Heart left ventricle (tissue), 13 donors: ENCODE results near the gene RAB6B.

Experiments
- CTCF ChIP-seq, 12 donors: fragments of 200-600 bp; sonication (generic) in 4 of 12; IDR thresholded peaks; one replicate each; pipeline versions ENCODE4 v1.5.0 to v1.8.0; 2018 to 2022; ENCODE audit warnings: antibody characterized with exemption in 12 of 12, mild to moderate bottlenecking in 5 of 12
- POLR2A ChIP-seq, 2 donors: fragments of 450-650 bp; IDR thresholded peaks; one replicate each; pipeline ENCODE4 v1.6.1; 2017; ENCODE audit warnings: antibody characterized with exemption in 2 of 2, mild to moderate bottlenecking in 2 of 2, moderate library complexity in 2 of 2
- donor health status: ischemic (EF 13 %, LVEDD 7.1; RV severe dilation, severe dysfunction).
- donor health status: DM: no; HTN: yes; CAD: no.
- donor health status: DM: no; HTN: no; CAD: no.
- donor health status: ischemic (EF 25% LVEDD 6.9; RV normal size, moderate dysfunction).
- donor health status: ischemic (EF 25% LVEDD 5.7; RV mildly dilated, moderate dysfunction).
- donor health status: ischemic (EF 35%, LVEDD 5.7; RV mildly dilated, moderate dysfunction).
- donor health status: nonischemic (EF 11% LVEDD 7.7; RV severe dilation, severe dysfunction).
- donor health status: DM: yes; HTN: yes; CAD: no.
- donor health status: PGD.
- donor health status: ischemic (EF 29% LVEDD 5.4; RV normal size, mild dysfunction).
- donor health status: nonischemic (EF 23%, LVEDD 6.1; RV moderate dilation, normal function).

DNA sequence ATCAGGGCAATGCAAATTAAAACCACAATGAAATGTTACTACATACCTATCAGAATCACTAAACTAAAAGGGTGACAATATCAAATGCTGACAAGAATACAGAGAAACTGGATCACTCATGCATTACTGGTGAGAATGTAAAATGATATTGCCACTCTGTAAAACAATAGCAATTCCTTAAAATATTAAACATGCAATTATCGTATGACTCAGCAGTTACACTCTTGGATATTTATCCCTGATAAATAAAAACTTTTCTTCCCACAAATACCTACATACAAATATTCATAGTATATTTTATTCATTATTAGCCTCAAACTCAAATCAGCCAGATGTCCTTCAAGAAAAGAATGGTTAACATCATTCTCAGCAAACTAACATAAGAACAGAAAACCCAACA lies 25.9 kb upstream of the RAB6B start:
- TF ChIP-seq CTCF (IDR thresholded peaks at IDR 0.05): no peak
- no peak for TF ChIP-seq POLR2A (IDR thresholded peaks at IDR 0.05)
